ENCODE data around the gene STXBP6.
"Not testable (repeated sequence)": the region's sequence is repeated elsewhere in the genome, so short reads cannot be mapped to it uniquely, and the experiment has no call there.

STXBP6 gene

GRCh38 chr14:24952851-24953666 lies 96.9 kb downstream of the STXBP6 start:
- DNase-seq = no peak

DNA sequence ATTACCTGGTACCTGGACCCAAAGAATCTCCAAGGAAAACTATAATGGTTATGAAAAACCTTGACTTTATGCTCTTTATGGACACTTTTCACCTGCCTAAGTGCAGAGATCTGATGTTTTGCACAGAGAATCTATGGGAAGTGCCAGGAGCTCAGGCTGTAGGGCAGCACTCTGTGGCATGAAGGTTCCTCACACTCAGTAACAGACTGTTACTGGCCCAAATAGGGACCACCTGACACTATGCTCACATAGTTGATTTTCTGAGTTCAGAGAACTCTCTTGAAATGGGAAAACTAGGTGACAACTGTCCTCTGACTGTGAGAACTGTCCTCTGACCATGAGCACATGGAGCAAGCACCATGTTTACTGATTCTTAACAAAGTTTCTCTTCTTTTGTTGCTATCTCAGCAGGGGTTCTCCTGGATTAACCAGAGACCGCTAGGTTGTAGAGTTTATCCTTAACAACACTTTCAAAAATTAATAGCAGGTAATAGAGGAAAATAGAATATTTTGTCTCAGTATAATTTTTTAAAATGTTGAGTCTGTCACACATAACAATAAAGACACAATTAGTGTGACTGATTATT lies 101.6 kb downstream of the STXBP6 start:
- DNase-seq = no peak

GRCh38 chr14:24947131-24947530 lies 102.8 kb downstream of the STXBP6 start:
- DNase-seq = no peak

- DNase-seq = no peak
Measured at GRCh38 chr14:24944800-24945199, 105.1 kb downstream of the STXBP6 start.

DNA sequence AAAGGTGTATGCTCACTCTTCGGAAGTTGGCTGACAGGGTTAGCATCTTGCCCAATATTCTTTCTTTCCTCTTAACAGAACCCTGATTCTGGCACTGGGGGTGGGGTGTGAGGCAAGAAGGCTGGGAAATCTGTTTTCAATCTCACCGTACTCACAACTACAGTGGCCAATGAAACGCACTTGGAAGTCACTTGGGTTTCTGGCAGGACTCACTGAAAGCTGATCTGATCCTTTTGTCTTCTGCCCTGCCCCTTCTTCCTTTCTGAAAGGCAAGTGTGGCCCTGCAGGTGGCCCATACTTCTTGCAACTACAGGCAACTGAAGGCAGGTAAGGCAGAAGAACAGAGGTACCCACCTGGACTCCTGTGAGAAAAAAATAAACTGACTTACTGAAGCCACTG lies 106.9 kb downstream of the STXBP6 start:
- no peak for DNase-seq

- DNase-seq = no peak
Measured at GRCh38 chr14:24941719-24942118, 108.2 kb downstream of the STXBP6 start.

DNA sequence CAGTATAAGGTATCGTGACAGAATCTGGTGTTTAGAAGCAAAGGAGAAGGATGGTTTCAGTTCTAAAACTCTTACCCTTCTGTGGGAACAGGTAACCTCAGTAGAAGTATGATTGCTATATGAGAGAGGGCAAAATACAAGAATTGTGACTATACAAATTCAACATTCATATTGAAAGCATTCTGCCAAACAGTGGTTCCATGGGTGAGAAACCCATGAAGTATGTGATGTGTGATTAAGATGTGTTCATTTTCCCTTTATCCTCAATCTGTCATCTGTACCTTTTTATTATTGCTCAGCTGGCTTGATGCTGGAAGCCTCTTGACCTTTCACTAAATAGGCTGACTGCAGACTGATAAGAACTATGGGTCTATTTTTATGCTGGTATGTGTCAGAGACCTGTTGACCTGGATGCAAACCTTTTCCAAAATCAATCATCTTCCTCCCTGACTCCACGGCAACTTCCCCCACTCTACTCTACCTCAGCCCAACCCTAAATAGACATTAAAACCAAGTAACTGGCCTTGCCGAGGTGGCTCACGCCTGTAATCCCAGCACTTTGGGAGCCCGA lies 109.6 kb downstream of the STXBP6 start:
- DNase-seq = no peak

DNA sequence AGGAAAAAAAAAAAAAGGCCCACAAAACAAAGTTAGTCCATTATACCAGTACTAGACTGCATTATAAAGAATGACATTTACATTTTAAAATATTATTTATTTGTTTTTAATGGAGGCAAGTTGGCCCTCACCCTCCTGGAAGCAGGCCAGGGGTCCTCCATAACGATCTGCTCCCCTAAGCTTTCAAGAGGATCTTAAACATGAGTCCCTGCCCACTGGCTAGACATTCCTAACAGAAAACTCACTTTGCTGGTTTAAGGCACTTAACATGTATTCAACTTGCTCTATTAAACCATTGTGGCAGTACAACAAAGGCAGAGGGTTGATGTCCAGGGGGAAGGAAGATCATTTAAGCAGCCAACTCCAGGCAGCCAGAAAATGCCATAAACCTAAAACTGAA lies 111.4 kb downstream of the STXBP6 start:
- no peak for DNase-seq

DNA sequence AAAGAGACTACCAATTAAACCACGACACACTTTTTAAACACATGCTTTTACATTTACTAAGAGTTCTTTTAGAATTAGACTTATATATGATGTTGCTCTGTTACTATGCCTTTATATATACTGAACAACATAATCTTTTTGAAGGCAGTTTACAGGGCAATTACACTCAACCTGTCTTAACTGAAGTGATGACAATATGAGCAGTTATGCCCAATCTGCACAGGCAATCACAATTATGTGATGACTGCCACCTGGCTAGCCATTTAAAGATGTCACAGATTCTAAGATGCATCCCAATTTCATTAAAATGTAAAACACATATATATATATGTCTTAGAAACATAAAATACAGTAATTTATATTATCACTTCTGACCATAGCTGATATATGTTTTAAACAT lies 112.6 kb downstream of the STXBP6 start:
- no peak for DNase-seq

- DNase-seq = not testable (repeated sequence)
Measured at GRCh38 chr14:24936773-24937172, 113.2 kb downstream of the STXBP6 start.

- no peak for DNase-seq
Measured at GRCh38 chr14:24935796-24936195, 114.2 kb downstream of the STXBP6 start.

DNA sequence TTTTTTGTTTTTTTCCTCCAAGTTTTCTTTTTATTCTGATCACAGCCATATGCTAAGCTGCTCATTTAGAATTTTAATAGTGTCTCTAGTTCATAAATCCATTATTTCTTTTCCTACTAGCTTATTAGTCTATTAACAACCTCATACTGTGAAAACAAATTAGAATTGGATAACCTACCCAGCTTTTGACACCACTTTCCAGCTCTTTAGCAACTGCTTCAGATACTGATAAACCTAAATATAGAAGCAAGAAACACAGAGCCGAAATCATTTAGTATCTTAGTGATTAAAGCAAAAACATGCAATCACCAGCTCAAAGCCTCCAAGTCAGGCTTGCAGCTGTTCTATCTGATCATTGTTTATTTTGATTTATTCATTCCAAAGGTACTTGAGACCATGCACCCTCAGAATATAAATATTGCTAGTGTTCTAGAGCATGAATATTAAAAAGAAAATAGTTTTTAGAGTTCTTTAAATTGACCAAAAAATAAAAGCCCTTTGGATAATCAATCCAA lies 121.5 kb downstream of the STXBP6 start:
- DNase-seq = no peak

DNA sequence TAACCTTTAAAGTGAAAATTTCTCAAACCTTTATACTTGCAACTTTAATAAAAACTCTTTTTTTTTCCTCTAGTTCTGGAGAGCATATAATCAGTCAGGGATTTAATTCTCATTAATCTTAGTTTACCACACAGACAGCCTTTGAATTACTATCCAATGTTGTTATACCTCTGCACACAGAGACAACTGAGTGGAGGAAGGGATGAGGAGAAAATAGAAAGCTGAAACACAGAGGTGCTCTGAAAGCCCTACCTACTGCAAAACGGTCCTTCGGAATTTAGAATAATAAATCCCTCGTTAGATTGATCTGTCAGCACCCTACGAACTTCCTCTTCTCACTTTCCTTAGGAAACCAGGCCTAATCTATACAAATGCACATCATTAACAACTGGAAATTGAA lies 122.1 kb downstream of the STXBP6 start:
- no peak for DNase-seq

DNA sequence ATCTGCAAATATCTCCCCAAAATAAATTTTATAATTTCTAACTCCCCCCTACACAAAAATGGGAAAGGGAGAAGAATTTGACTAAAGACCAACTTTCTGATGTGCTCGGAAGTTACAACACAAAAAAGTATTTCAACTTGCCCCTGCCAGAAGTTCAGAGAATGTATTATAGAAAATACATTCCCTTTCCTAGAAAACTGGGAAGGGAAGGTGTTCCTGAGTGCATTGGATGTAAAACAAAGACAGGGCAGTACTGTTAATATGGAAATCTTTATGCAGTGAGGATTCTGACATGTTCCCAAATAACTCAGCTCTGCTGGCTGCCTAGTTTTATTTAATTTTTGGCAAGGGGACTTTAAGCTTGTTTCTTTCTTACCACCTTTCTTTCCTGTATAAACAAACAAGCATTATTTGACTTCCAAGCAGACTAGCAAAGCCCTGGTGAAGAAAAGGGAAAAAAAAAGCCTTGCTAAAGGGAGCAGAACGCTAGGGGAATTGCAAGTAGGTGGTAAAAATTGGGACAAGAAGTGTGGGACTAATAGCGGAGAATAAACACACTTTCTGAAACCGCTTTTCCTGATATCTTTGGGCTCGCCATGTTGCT lies 124.1 kb downstream of the STXBP6 start:
- DNase-seq = no peak

DNA sequence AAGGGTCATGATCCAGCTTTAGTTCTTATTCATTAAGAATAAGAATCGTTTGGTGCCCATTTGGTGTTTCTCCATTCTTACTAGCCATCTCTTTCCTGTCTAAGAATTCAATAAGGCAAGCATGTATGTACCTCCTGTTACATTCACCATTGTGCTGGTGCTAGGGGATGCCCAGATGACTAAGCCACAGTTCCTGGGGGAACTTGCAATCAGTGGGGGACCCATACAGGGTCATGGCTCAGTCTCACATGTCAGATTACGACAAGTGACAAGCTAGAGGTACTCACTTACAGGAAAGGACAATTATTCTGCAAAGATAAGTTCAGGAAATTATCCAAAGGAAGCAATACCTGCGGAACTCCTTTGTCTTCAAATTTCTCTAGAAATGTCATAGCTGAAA lies 125.4 kb downstream of the STXBP6 start:
- no peak for DNase-seq

DNA sequence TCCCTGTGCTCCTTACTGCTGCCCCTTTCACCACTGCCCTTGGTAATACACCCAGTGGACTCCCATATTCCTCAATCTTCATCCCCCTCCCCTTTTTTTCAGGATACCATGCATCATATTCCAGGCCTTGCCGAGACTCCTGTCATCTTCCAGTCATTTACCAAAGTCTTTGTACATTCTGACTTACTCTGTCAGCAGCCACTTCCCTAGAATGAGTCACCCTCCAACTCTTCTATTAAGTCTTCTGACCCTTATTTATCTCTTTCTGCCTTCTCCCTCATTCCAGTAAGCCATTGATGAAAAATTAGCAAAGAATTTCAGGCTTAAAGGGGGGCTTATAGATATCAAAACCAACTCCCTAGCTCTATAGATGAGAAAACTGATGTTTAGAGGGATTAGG lies 128.0 kb downstream of the STXBP6 start:
- DNase-seq = no peak

DNA sequence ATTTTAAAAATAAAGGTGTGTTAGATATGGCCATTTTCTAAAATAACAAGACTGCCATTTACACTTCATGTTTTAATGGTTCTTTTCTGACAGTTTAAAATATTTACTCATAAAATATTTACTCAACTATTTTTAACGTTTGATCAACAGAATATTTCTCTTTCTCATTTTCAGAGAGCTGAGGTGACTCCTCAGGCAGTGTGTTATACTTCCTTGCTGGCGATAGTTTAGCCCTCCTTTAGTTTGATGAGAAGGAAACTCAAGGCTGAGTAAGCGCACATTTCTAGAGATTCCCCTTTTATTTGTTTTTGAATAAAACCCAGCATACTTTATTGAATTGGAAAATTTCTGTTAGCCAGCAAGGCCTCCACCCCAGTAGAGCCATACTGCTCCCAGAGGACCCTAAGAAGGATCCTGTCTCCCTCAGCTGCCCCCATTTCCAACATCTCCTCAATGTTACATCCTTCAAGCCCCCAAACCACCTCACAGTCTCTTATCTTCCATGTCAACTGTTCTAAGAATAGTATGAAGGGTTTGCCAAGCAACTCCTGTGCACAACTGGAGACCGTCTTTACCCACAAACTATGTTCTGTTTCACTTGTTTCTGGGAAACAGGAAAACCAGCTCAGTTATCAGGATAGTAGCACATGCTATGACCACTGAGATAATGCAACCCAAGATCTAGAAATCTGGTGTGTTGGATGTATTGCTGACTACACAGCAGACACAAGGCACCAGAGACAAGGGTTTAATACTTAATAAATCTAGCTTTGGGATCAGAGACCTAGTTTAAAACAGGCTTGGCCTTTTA lies 129.5 kb downstream of the STXBP6 start:
- DNase-seq = no peak

GRCh38 chr14:24918822-24919221 lies 131.1 kb downstream of the STXBP6 start:
- DNase-seq = no peak

- no peak for DNase-seq
Measured at GRCh38 chr14:24915958-24916595, 133.9 kb downstream of the STXBP6 start.

GRCh38 chr14:24915403-24915921 lies 134.5 kb downstream of the STXBP6 start:
- no peak for DNase-seq

- no peak for DNase-seq
Measured at GRCh38 chr14:24913746-24914145, 136.2 kb downstream of the STXBP6 start.

DNA sequence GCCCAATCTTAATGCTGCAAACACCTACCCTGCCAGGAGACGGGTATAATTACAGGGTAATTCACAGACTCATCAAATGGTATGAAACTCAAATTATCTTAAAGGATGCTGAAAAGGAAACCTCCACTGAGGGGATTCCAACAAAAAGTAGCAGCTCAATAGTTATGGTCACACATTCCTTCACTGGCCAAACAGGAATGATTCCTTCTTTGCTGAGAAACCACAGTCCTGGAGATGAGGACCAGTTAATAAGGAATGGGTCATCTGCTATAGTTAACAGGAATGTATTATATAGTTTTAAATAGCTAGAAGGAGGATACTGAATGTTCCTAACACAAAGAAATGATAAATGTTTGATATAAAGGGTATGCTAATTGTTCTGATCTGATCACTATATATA lies 136.9 kb downstream of the STXBP6 start:
- DNase-seq = no peak

All from inflammatory macrophage (primary cell).